ENCODE data around the gene GSKIP. TPM values are rescaled to one million over a fixed set of nuclear protein-coding genes. Genes with fewer than 3 reads are reported as not detected.

Gene GSKIP
- total RNA-seq, 1 donor from 2014 or later: 13.6 TPM

GRCh38 chr14:96418075-96418474, 54.7 kb downstream of the GSKIP start:
- no peak for DNase-seq (ENCODE audit: low spot score in 2 of 2, unreplicated experiment in 2 of 2)
- Mint-ChIP-seq H3K27me3 (ENCODE audit: low read depth) (no peaks in the 10 kb centered on the region), H3K4me3 (no peak overlapping the region), H3K9me3 (no peaks in the 10 kb centered on the region), H3K36me3 (no peaks in the 10 kb centered on the region), H3K27ac (no peak overlapping the region), H3K4me1 (peaks cover 4% of the 10 kb centered on the region)
- TF ChIP-seq CTCF (IDR thresholded peaks at IDR 0.05; ENCODE audit: unreplicated experiment): no peak

- Mint-ChIP-seq H3K27me3 (ENCODE audit: low read depth) (no peaks in the 10 kb centered on the region), H3K9me3 (peaks cover 7% of the 10 kb centered on the region), H3K27ac (no peak overlapping the region), H3K36me3 (no peaks in the 10 kb centered on the region), H3K4me1 (peaks cover 4% of the 10 kb centered on the region), H3K4me3 (no peak overlapping the region)
- TF ChIP-seq CTCF (IDR thresholded peaks at IDR 0.05; ENCODE audit: unreplicated experiment): no peak
- no peak for DNase-seq (ENCODE audit: low spot score in 2 of 2, unreplicated experiment in 2 of 2)
These were observed 57.9 kb downstream of the GSKIP start for GRCh38 chr14:96421236-96421635.

- Mint-ChIP-seq H3K4me3 (no peak overlapping the region), H3K27ac (no peak overlapping the region), H3K36me3 (no peaks in the 10 kb centered on the region), H3K9me3 (peaks cover 11% of the 10 kb centered on the region), H3K4me1 (peaks cover 4% of the 10 kb centered on the region), H3K27me3 (ENCODE audit: low read depth) (no peaks in the 10 kb centered on the region)
- no peak for DNase-seq (ENCODE audit: low spot score in 2 of 2, unreplicated experiment in 2 of 2)
- TF ChIP-seq CTCF (IDR thresholded peaks at IDR 0.05; ENCODE audit: unreplicated experiment): no peak
These were observed 59.7 kb downstream of the GSKIP start for GRCh38 chr14:96422992-96423391.

GRCh38 chr14:96423446-96424108, 60.3 kb downstream of the GSKIP start:
- Mint-ChIP-seq H3K27me3 (ENCODE audit: low read depth) (no peaks in the 10 kb centered on the region), H3K27ac (no peak overlapping the region), H3K36me3 (no peaks in the 10 kb centered on the region), H3K9me3 (peaks cover 11% of the 10 kb centered on the region), H3K4me1 (peaks cover 4% of the 10 kb centered on the region), H3K4me3 (no peak overlapping the region)
- no peak for DNase-seq (ENCODE audit: low spot score in 2 of 2, unreplicated experiment in 2 of 2)
- TF ChIP-seq CTCF (IDR thresholded peaks at IDR 0.05; ENCODE audit: unreplicated experiment): no peak

GRCh38 chr14:96424109-96424989, 61.0 kb downstream of the GSKIP start:
- H3K4me1 Mint-ChIP-seq: peaks cover 4% of the 10 kb centered on the region
- no peak overlapping the region for H3K4me3 Mint-ChIP-seq
- H3K9me3 Mint-ChIP-seq: peaks cover 12% of the 10 kb centered on the region
- H3K27ac Mint-ChIP-seq: no peak overlapping the region
- no peaks in the 10 kb centered on the region for H3K27me3 Mint-ChIP-seq (ENCODE audit: low read depth)
- peak; percentile 83 for TF ChIP-seq CTCF (IDR thresholded peaks at IDR 0.05; ENCODE audit: unreplicated experiment)
- DNase-seq (ENCODE audit: low spot score in 2 of 2, unreplicated experiment in 2 of 2): no peak
- no peaks in the 10 kb centered on the region for H3K36me3 Mint-ChIP-seq
